A549 treated with DMSO at 1 μM for 4 hours (cell line): ENCODE data around the gene CDC42EP1. TPM values are rescaled to one million over a fixed set of nuclear protein-coding genes. Genes with fewer than 3 reads are reported as not detected.

Source experiments
- total RNA-seq: library from RNA; stranded (reverse); fragments of 200-300 nt; extraction: Qiagen RNA extraction; gene quantifications from 5 replicates; pipeline ENCODE4 v1.2.3, GENCODE V29; 2022; ENCODE audit warnings: low read depth

The CDC42EP1 gene
- 31.6 to 40.9 TPM (median 36.9 TPM) in 5 replicates for total RNA-seq

GRCh38 chr22:37559901-37560607 is at the start of gene CDC42EP1:
Gene CDC42EP1, plus strand, starts transcription at chr22:37560480. Its CDS starts 5,870 bp downstream, at chr22:37566350.

GRCh38 chr22:37519268-37520195 is 40.7 kb upstream of the CDC42EP1 start, which contains the start of gene CARD10:
Gene CARD10, minus strand, starts transcription at chr22:37519415. Its CDS starts 215 bp downstream, at chr22:37519200.

GRCh38 chr22:37608477-37609239 is 48.4 kb downstream of the CDC42EP1 start, which contains the start of gene GGA1:
Gene GGA1, plus strand, starts transcription at chr22:37608834. Its CDS starts 27 bp downstream, at chr22:37608861.

Other genes starting within 250 kb of the CDC42EP1 start
- gene ELFN2, start 133.0 kb upstream of the CDC42EP1 start, total RNA-seq: 6.2 to 10.0 TPM (median 8.2 TPM) in 5 replicates
- gene MFNG, start 74.1 kb upstream of the CDC42EP1 start, total RNA-seq: 1.9 to 3.2 TPM (median 2.6 TPM) in 5 replicates
- gene CARD10, start 41.1 kb upstream of the CDC42EP1 start, total RNA-seq: 31.4 to 41.7 TPM (median 39.2 TPM) in 5 replicates
- 0.38 to 0.66 TPM in 2 of 5 replicates, not detected in the others for gene LGALS2, start 19.6 kb downstream of the CDC42EP1 start, total RNA-seq
- gene GGA1, start 48.4 kb downstream of the CDC42EP1 start, total RNA-seq: 20.8 to 24.2 TPM (median 22.8 TPM) in 5 replicates
- gene SH3BP1, start 79.2 kb downstream of the CDC42EP1 start, total RNA-seq: 1.3 to 2.7 TPM (median 1.9 TPM) in 5 replicates
- 18.5 to 20.5 TPM (median 20.0 TPM) in 5 replicates for gene PDXP, start 98.2 kb downstream of the CDC42EP1 start, total RNA-seq
- 1,194 to 1,393 TPM (median 1,273 TPM) in 5 replicates for gene LGALS1, start 115.2 kb downstream of the CDC42EP1 start, total RNA-seq
- 24.8 to 30.5 TPM (median 27.2 TPM) in 5 replicates for gene NOL12, start 125.9 kb downstream of the CDC42EP1 start, total RNA-seq
- gene TRIOBP, start 136.6 kb downstream of the CDC42EP1 start, total RNA-seq: 21.7 to 32.6 TPM (median 29.2 TPM) in 5 replicates
- gene GCAT, start 247.5 kb downstream of the CDC42EP1 start, total RNA-seq: 2.3 to 3.8 TPM (median 3.3 TPM) in 5 replicates